Measurements from ENCODE around the gene MYH14.

Gene MYH14

GRCh38 chr19:50258918-50259372 lies 55.5 kb downstream of the MYH14 start:
- no peak for DNase-seq (ENCODE audit: low read depth in 2 of 2)

GRCh38 chr19:50261446-50261970 lies 58.1 kb downstream of the MYH14 start:
- no peak for DNase-seq (ENCODE audit: low read depth in 2 of 2)

GRCh38 chr19:50263176-50263575 lies 59.8 kb downstream of the MYH14 start:
- DNase-seq (ENCODE audit: low read depth in 2 of 2), result no peak

GRCh38 chr19:50264483-50265186 lies 61.2 kb downstream of the MYH14 start:
- no peak for DNase-seq (ENCODE audit: low read depth in 2 of 2)

- DNase-seq (ENCODE audit: low read depth in 2 of 2), result no peak
Observed at GRCh38 chr19:50266041-50266440, 62.6 kb downstream of the MYH14 start.

- no peak for DNase-seq (ENCODE audit: low read depth in 2 of 2)
Observed at GRCh38 chr19:50266896-50267295, 63.5 kb downstream of the MYH14 start.

GRCh38 chr19:50268041-50268440 lies 64.6 kb downstream of the MYH14 start:
- DNase-seq (ENCODE audit: low read depth in 2 of 2), result no peak

GRCh38 chr19:50268501-50268900 lies 65.1 kb downstream of the MYH14 start:
- DNase-seq (ENCODE audit: low read depth in 2 of 2), result no peak

- no peak for DNase-seq (ENCODE audit: low read depth in 2 of 2)
Observed at GRCh38 chr19:50269653-50270052, 66.2 kb downstream of the MYH14 start.

- DNase-seq (ENCODE audit: low read depth in 2 of 2), result no peak
Observed at GRCh38 chr19:50272263-50272897, 69.0 kb downstream of the MYH14 start.

GRCh38 chr19:50273821-50274220 lies 70.4 kb downstream of the MYH14 start:
- DNase-seq (ENCODE audit: low read depth in 2 of 2), result no peak

GRCh38 chr19:50275577-50276368 lies 72.4 kb downstream of the MYH14 start:
- no peak for DNase-seq (ENCODE audit: low read depth in 2 of 2)

GRCh38 chr19:50276370-50277063 lies 73.1 kb downstream of the MYH14 start:
- DNase-seq (ENCODE audit: low read depth in 2 of 2), result no peak

GRCh38 chr19:50277966-50278580 lies 74.7 kb downstream of the MYH14 start:
- no peak for DNase-seq (ENCODE audit: low read depth in 2 of 2)

GRCh38 chr19:50280074-50280473 lies 76.7 kb downstream of the MYH14 start:
- no peak for DNase-seq (ENCODE audit: low read depth in 2 of 2)

- DNase-seq (ENCODE audit: low read depth in 2 of 2), result no peak
Observed at GRCh38 chr19:50280983-50281382, 77.6 kb downstream of the MYH14 start.

- DNase-seq (ENCODE audit: low read depth in 2 of 2), result no peak
Observed at GRCh38 chr19:50281491-50281890, 78.1 kb downstream of the MYH14 start.

- no peak for DNase-seq (ENCODE audit: low read depth in 2 of 2)
Observed at GRCh38 chr19:50285833-50286232, 82.4 kb downstream of the MYH14 start.

- DNase-seq (ENCODE audit: low read depth in 2 of 2), result no peak
Observed at GRCh38 chr19:50286443-50286842, 83.0 kb downstream of the MYH14 start.

GRCh38 chr19:50287331-50287730 lies 83.9 kb downstream of the MYH14 start:
- DNase-seq (ENCODE audit: low read depth in 2 of 2), result no peak

GRCh38 chr19:50288954-50289353 lies 85.5 kb downstream of the MYH14 start:
- no peak for DNase-seq (ENCODE audit: low read depth in 2 of 2)
